GM18909 (cell line): ENCODE data around the gene ALDH1A2.

Source experiments
- ATAC-seq: cut with Tn5 transposase; IDR thresholded peaks from one replicate; pipeline ENCODE4 v1.9.1; 2021; ENCODE audit warnings: mild to moderate bottlenecking; ENCODE audit not compliant: unreplicated experiment, poor library complexity

The ALDH1A2 gene

GRCh38 chr15:58070801-58071418 is 5.4 kb upstream of the ALDH1A2 start:
- no peak for ATAC-seq

- no peak for ATAC-seq
These were observed 3.5 kb upstream of the ALDH1A2 start for GRCh38 chr15:58069008-58069407.

- ATAC-seq, result no peak
These were observed 744 bp upstream of the ALDH1A2 start for GRCh38 chr15:58066042-58066867.

- no peak for ATAC-seq
These were observed 499 bp downstream of the ALDH1A2 start for GRCh38 chr15:58064980-58065444.

- ATAC-seq, result no peak
These were observed 1.2 kb downstream of the ALDH1A2 start for GRCh38 chr15:58064082-58064979.

- ATAC-seq, result no peak
These were observed 1.9 kb downstream of the ALDH1A2 start for GRCh38 chr15:58063614-58064013.

GRCh38 chr15:58062983-58063382 is 2.5 kb downstream of the ALDH1A2 start:
- ATAC-seq, result no peak

- no peak for ATAC-seq
These were observed 3.3 kb downstream of the ALDH1A2 start for GRCh38 chr15:58062175-58062574.

- no peak for ATAC-seq
These were observed 4.9 kb downstream of the ALDH1A2 start for GRCh38 chr15:58060575-58060974.

GRCh38 chr15:58058729-58059128 is 6.8 kb downstream of the ALDH1A2 start:
- no peak for ATAC-seq

GRCh38 chr15:58058073-58058472 is 7.4 kb downstream of the ALDH1A2 start:
- ATAC-seq, result no peak

- ATAC-seq, result no peak
These were observed 8.0 kb downstream of the ALDH1A2 start for GRCh38 chr15:58057559-58057958.

- no peak for ATAC-seq
These were observed 9.5 kb downstream of the ALDH1A2 start for GRCh38 chr15:58056015-58056414.

GRCh38 chr15:58053315-58054153 is 12.0 kb downstream of the ALDH1A2 start:
- ATAC-seq, result no peak

GRCh38 chr15:58052334-58052733 is 13.2 kb downstream of the ALDH1A2 start:
- ATAC-seq, result no peak

- no peak for ATAC-seq
These were observed 15.8 kb downstream of the ALDH1A2 start for GRCh38 chr15:58049520-58050227.

- ATAC-seq, result no peak
These were observed 17.2 kb downstream of the ALDH1A2 start for GRCh38 chr15:58048261-58048660.

- no peak for ATAC-seq
These were observed 18.4 kb downstream of the ALDH1A2 start for GRCh38 chr15:58047149-58047548.

- ATAC-seq, result no peak
These were observed 19.0 kb downstream of the ALDH1A2 start for GRCh38 chr15:58046467-58046866.
